A204.1 (cell line): Measurements from ENCODE around the gene SAMD1.
"Not testable (repeated sequence)": the region's sequence is repeated elsewhere in the genome, so short reads cannot be mapped to it uniquely, and the experiment has no call there.

ENCODE experiments used
- FAIRE-seq: peaks from 2 replicates; lab custom pipeline; 2012; peaks lifted over from hg19 to GRCh38; lab: Jason Lieb, UNC

The SAMD1 gene

GRCh38 chr19:14059093-14059480, 31.5 kb downstream of the SAMD1 start:
- FAIRE-seq, result no peak

DNA sequence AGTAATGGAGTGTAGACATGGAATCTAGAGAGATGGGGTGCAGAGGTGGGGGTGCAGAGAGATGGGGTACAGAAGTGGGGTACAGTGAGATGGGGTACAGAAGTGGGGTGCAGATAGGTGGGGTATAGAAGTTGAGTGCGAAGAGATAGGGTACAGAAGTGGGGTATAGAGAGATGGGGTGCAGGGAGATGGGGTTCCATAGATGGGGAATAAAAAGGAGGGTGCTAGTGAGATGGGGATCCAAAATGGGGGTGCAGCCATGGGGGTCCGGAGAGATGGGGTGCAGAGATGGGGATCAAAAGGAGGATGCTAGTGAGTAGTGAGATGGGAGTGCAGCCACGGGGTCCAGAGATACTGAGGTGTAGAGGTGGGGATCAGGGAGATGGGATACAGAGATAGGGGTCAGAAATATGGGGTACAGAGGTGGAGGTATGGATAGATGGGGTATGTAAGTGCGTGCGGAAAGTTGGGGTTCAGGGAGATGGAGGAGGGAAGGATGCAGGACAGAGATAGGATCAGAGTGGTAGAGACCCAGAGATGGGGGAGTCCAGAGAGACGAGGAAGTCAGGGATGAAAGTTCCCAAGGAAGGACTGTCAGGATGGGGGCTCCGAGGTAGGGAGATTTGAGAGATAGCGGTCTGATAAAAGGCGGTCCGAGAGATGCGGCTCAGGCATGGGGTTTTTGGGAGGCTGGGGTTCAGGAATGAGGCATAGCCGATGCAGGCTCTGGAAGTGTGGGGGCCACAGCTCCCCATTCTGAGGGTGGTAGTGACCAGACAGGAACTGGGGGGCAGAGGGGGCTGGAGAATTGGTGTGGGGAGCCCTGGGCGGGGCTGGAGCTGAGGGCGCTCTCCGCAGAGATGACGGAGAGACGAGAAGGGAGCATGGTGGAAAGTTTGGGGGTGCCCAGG, 32.1 kb downstream of the SAMD1 start:
- no peak for FAIRE-seq

GRCh38 chr19:14056741-14057356, 33.7 kb downstream of the SAMD1 start:
- FAIRE-seq, result no peak

DNA sequence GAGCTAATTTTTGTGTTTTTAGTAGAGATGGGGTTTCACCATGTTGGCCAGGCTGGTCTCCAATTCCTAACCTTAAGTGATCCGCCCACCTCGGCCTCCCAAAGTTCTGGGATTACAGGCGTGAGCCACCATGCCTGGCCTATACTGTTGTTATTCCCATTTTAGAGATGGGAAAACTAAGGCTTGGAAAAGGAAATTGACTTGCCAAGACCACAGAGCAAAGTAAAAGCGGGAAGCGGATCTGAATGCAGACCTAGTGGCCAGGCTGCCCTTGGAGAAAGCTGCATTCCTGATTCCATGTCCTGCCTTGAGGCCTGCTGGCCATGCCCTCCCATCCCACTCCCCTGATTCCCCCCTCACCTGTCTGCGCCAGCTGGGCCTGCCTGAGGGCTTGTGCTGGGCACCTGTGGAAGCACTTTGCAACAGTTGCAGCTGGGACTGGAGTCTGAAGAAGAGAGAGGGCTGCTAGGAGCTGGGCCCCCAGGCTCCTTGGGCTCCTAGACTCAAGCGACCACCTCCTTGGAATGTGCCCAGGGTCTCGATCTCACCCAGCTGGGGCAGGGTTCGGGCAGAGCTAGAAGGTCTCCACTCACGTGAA, 34.4 kb downstream of the SAMD1 start:
- FAIRE-seq, result no peak

- FAIRE-seq, result no peak
Observed at GRCh38 chr19:14055396-14055795, 35.2 kb downstream of the SAMD1 start.

DNA sequence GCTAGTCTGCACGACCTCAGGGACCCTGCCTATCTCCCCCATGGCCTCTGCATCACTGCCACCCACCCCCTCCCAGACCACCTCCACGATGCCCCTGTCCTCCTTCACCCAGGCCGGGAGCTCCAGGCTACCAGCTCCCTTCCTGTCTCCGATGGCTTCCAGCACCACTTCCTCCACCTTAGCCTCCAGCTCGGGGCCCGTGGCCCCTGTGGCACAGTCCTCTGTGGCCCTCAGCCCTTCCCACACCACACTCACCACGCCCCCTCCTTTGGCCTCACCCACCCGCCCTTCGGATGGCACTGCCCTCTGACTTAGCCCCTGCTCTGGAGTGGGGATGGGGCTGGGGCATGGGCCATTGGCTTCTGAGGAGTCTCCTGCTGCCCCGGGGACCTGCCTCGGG, 35.8 kb downstream of the SAMD1 start:
- FAIRE-seq, result no peak

- no peak for FAIRE-seq
Observed at GRCh38 chr19:14054099-14054498, 36.5 kb downstream of the SAMD1 start.

DNA sequence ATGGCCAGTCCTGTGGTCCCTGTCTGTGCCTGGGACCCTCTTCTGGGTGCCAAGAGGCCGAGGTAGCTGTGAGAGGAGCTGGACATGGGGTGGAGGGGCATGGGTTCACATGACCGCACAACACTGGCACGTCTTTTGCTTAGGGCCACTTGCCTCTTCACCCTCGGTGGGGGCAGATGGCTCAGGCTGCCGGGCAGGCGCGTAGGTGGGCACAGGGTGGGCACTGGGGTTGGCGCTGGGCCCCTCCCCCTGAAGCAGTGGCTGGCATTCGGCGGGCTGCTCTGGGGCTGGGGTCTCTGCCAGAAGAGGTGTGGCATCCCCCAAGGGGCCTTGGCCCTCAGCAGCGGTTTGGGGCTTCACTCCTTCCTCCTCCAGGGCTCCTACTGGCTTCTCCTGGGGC, 37.1 kb downstream of the SAMD1 start:
- FAIRE-seq, result no peak

DNA sequence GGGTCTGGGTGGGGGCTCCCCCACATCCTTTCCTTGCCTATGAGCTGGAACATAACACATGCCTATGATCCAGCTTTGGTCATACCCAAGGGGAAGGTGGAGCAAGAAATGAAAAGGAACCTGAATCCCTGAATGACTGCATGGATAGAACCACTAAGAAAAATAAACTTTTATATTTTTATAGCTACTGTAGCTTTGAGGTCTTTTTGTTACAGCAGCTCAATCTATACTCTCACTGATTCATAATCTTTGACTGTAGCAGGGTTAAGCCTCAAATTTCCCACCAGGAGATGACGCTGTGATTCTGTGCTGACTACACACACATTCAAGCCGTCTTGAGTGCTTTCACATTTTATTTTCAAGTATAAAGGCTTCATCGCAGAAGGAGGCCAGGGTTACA, 37.5 kb downstream of the SAMD1 start:
- no peak for FAIRE-seq

GRCh38 chr19:14052470-14052869, 38.1 kb downstream of the SAMD1 start:
- no peak for FAIRE-seq

DNA sequence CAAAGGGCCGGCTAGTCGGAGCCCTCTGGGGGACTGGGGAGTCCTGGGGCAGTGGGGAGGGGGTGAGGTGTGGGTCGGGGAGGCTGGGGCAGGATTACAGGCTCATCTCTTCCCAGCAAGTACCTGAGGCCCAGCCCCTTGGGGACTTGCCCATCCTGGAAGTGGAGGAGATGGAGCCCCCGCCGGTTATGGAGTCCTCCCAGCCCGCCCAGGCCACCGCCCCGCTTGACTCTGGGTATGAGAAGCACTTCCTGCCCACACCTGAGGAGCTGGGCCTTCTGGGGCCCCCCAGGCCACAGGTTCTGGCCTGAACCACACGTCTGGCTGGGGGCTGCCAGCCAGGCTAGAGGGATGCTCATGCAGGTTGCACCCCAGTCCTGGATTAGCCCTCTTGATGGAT, 38.6 kb downstream of the SAMD1 start:
- no peak for FAIRE-seq

DNA sequence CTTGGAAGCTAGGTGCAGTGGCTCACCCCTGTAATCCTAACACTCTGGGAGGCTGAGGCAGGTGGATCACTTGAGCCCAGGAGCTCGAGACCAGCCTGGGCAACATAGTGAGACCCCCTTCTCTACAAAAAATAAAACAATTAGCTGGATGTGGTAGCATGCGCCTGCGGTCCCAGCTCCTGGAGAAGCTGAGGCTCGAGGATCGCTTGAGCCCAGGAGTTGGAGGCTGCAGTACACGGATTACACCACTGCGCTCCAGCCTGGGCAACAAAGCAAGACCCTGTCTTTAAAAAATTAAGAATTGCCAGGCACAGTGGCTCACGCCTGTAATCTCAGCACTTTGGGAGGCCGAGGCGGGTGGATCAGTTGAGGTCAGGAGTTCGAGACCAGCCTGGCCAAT, 39.6 kb downstream of the SAMD1 start:
- not testable (repeated sequence) for FAIRE-seq

- FAIRE-seq, result no peak
Observed at GRCh38 chr19:14050512-14050911, 40.0 kb downstream of the SAMD1 start.

DNA sequence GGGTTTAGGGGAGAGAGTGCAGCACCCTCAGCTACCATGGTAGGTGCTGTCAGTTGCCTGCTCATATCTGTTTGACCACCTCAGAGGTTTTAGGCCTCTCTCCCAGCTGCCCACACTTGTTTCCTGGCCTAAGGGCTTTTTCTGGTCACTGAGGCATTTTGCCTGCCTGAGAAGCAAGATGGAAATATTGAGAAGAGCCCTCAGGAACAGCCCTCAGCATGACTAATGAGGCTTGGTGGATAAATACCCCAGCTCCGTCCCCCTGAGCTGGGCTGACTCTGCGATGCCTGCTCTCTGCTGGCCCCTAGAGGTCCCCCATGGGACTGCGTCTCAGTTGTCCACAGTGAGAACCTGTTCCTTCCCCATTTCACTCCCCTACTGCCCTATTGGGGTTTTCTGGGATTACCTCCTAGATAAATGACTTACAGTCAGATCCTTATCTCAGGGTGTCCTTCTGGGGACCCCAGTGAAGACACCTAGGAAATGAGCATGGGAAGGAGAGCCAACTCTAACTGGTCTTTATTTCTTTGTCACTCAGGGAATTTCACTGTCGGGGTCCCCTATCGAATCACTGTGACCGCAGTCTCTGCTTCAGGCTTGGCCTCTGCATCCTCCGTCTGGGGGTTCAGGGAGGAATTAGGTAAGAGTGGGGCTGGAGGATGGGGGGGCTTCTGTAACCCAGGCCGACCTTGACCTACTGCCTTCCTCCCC, 42.0 kb downstream of the SAMD1 start:
- FAIRE-seq, result no peak

GRCh38 chr19:14047866-14048265, 42.7 kb downstream of the SAMD1 start:
- FAIRE-seq, result not testable (repeated sequence)

DNA sequence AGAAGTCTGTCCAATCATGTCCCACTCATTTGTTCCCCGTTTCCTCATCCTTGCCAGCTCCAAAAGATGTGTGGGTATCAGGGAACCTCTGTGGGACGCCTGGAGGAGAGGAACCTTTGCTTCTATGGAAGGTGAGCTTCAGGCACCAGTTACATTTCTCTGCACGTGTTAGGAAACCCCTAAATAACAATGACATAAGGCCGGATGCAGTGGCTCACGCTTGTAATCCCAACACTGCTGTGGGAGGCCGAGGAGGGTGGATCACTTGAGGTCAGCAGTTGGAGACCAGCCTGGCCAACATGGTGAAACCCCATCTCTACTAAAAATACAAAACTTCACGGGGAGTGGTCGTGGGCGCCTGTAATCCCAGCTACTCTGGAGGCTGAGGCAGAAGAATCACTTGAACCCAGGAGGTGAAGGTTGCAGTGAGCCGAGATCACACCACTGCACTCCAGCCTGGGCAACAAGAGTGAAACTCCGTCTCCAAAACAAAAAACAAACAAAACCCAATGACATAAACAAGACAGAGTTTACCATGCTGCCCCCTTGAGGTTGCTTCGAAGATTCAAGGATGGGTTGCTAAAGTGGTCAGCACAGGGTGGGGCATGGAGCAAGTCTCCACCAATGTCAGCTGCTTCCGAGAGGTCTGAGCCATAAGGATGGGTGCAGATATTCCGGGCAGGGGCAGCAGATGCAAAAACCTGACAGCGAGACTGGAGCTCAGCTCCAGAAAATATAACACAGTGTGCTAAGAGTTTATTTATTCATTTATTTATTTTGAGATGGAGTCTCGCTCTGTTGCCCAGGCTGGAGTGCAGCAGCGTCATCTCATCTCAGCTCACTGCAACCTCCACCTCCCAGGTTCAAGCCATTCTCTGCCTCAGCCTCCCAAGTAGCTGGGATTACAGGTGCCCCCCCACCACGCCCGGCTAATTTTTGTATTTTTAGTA, 47.6 kb downstream of the SAMD1 start:
- FAIRE-seq, result not testable (repeated sequence)

- no peak for FAIRE-seq
Observed at GRCh38 chr19:14039181-14039580, 51.4 kb downstream of the SAMD1 start.
